Skin epidermis (tissue), 12 donors: ENCODE data around the gene PGBD5.

Source experiments
- H3K27ac ChIP-seq, 21 experiments: fragments of 200-600 bp; sonication (generic) in 11 of 21; one replicate each; pipeline ENCODE4 v1.5.0; 2020; ENCODE audit warnings: mild to moderate bottlenecking in 3 of 21, inconsistent platforms in 2 of 21, moderate library complexity in 2 of 21
- H3K4me3 ChIP-seq, 7 experiments: fragments of 200-600 bp; sonication (generic) in 2 of 7; one replicate each; pipeline ENCODE4 v1.5.0; 2020; ENCODE audit warnings: inconsistent platforms in 2 of 7, mild to moderate bottlenecking in 2 of 7, moderate library complexity in 1 of 7

Gene PGBD5

GRCh38 chr1:230274254-230274653 lies 151.9 kb downstream of the PGBD5 start:
- no peak overlapping the region for H3K4me3 ChIP-seq
- peak overlapping the region in 1 of 21 experiments; percentile 3 for H3K27ac ChIP-seq

DNA sequence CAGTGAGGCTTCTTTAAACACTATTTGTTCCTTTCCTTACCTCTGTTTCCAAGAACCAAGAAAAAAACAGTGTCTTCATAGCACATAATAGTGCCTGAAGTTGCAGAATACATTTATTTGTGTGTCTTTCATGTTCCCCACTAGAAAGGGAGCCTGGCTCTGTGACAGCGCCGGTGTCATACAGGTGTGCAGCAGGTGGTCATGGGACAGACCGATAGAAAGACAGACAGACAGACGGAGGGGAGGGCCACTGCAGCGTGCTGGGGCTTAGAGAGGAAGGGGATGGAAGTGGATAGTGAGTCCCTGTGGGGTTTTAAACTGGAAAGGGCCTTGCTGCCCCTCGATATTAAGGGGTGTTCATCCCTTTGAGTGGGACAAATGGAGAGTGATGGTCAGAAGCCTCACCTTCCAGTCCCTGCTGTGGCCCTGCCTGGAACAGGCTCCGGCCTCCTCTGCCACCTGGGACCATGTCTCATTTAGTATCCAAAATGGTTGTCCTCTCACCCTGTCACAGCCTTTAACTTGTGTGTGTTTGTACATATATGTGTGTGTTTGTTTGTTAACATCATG lies 152.9 kb downstream of the PGBD5 start:
- no peak overlapping the region for H3K27ac ChIP-seq
- no peak overlapping the region for H3K4me3 ChIP-seq

GRCh38 chr1:230272557-230272956 lies 153.6 kb downstream of the PGBD5 start:
- Histone ChIP-seq H3K27ac (no peak overlapping the region), H3K4me3 (no peak overlapping the region)

GRCh38 chr1:230271300-230272035 lies 154.7 kb downstream of the PGBD5 start:
- H3K4me3 ChIP-seq, result no peak overlapping the region
- H3K27ac ChIP-seq, result peak overlapping the region in 2 of 21 experiments; percentile 4 to 25

GRCh38 chr1:230270559-230271281 lies 155.4 kb downstream of the PGBD5 start:
- Histone ChIP-seq H3K27ac (peak overlapping the region in 3 of 21 experiments; percentile 20 to 30 (median 25)), H3K4me3 (no peak overlapping the region)

GRCh38 chr1:230270185-230270558 lies 156.0 kb downstream of the PGBD5 start:
- Histone ChIP-seq H3K4me3 (no peak overlapping the region), H3K27ac (peak overlapping the region in 4 of 21 experiments; percentile 3 to 30 (median 22))

DNA sequence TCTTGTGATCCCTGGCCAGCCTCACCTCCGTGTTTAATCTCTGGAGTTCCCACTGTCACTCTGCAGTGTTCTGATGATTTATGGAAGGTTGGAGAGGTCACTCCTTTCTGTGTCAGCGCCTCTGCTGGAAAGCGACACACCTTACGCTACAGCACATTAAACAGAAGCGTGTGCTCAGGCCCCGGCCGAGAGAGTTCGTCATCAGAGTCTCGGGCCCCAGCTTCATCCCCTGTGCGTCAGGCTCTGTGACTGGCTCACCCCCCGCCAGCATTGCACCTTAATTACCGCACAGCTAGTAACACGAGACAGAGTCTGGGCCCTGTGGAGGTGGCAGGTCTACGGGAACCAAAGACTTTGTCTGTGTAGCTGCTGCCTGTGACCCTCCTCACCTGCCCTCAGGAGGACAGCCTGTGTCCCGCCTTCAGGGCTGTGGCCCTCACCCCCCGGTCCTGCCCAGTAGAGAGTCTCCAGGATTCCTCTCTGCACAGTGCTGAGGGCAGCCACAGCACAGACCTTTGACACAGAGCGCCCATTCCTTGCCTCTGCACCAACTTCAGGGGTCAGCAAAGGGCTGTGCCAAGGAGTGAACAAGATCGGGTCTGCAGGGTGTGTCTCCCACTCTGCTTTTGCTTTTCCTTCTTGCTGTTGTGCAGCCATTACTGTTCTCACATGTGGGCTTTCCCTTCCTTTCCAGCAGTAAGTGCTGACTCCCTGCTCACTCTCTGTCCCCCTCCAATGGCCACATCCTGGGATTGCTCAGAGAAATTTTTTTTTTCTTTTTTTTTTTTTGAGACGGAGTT lies 157.6 kb downstream of the PGBD5 start:
- Histone ChIP-seq H3K27ac (no peak overlapping the region), H3K4me3 (no peak overlapping the region)

- Histone ChIP-seq H3K4me3 (no peak overlapping the region), H3K27ac (no peak overlapping the region)
Measured at GRCh38 chr1:230267338-230268065, 158.6 kb downstream of the PGBD5 start.

DNA sequence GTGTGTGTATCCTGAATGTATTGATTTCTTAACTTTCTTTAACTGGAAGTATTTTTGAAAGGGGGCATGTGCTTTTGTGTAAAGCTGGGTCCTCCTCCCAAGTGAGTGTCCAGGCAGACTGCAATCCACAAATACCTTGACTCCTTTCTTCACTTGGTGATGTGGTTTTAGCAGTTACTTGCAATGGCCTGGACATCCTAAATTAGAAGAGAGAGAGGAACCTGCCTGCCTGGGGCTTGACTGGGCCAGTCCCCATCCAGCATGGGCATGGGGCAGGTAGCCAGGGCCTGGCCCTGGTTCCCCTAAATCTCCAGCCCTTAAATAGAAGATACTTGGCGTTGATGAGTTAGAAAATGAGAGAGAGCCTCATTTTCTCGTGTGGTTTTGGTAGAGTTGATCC lies 159.7 kb downstream of the PGBD5 start:
- no peak overlapping the region for H3K27ac ChIP-seq
- H3K4me3 ChIP-seq, result no peak overlapping the region

DNA sequence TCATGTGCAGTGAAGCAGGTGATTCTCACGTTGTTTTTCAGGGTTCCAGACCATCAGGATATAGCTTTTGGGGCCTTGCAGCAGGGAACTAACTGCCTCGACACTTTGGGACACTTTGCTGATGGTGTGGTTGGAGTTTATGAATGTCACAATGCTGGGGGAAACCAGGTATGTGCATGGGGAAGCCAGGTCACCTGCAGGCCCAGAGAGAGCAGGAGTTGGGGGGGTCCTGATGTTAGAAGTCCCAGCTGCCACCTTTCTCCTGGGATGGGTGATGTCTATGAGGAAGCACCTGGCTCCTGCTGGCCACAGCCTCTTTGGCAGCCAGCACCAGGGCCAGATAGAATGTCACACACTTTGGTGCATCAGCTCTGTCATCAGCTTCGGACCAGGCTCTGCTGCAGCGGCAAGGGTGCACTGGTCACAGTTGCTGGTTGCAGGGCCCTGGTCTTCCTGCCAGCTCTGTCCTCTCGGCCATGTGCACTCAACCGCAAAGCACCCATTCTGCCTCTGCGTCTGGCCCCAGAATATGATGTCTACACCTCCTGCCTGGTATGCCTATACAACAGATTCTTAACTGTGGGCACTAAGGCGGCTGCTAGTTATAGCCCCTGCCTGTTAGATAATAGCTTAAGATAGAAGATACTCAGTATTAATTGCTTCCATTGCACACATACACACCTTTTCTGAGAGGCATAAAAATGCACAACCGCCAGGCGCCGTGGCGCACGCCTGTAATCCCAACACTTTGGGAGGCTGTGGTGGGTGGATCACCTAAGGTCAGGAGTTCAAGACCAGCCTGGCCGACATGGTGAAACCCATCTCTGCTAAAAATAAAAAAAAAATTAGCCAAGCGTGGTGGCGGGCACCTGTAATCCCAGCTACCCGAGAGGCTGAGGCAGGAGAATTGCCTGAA lies 160.7 kb downstream of the PGBD5 start:
- Histone ChIP-seq H3K27ac (no peak overlapping the region), H3K4me3 (no peak overlapping the region)
